ENCODE measurements around the gene SLC7A9. TPM values are rescaled to one million over a fixed set of nuclear protein-coding genes. Genes with fewer than 3 reads are reported as not detected.
A peak's percentile ranks its signal among the peaks of the same experiment; 100 is the strongest.
"Not testable (repeated sequence)": the region's sequence is repeated elsewhere in the genome, so short reads cannot be mapped to it uniquely, and the experiment has no call there.

SLC7A9 gene
- total RNA-seq, 1 experiment from 2014 or later: 0.11 TPM

DNA sequence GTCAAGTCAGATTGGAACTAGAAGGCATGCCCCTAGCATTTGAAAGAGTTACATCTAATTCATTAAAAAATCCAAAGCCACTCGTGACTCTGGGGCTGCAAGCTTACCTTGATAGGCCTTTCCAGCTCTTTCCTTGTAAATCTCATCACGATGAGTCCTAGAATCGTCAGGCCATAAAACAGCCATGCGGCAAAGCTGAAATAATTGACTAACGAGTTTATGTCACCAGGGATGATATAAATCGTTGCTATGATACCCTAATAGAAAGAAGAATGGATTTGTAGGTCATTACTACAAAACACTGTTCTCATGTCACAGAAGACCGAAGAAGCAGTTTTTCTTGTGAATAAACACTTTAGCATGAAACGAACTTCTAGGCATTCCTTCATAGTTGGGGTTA, 27.5 kb downstream of the SLC7A9 start:
- Mint-ChIP-seq H3K4me1 (no peaks in the 10 kb centered on the region), H3K36me3 (peaks cover 16% of the 10 kb centered on the region), H3K27me3 (ENCODE audit: low read depth) (no peaks in the 10 kb centered on the region), H3K4me3 (no peak overlapping the region), H3K27ac (no peak overlapping the region), H3K9me3 (peaks cover 35% of the 10 kb centered on the region)
- CTCF ChIA-PET: no interaction called here
- POLR2A ChIA-PET: no interaction called here
- no peak for ATAC-seq
- TF ChIP-seq MXD4 (CRISPR knock-in tag; IDR thresholded peaks at IDR 0.05; ENCODE audit: borderline replicate concordance) (no peak), ZNF425 (CRISPR knock-in tag; conservative IDR thresholded peaks at IDR 0.05) (no peak), ZNF232 (CRISPR knock-in tag; IDR thresholded peaks at IDR 0.05) (no peak)
- DNase-seq (ENCODE audit: low spot score): no peak

GRCh38 chr19:32837531-32837930, 32.0 kb downstream of the SLC7A9 start:
- Mint-ChIP-seq H3K27ac (no peak overlapping the region), H3K4me1 (no peaks in the 10 kb centered on the region), H3K4me3 (no peak overlapping the region), H3K36me3 (peaks cover 7% of the 10 kb centered on the region), H3K9me3 (peaks cover 15% of the 10 kb centered on the region), H3K27me3 (ENCODE audit: low read depth) (no peaks in the 10 kb centered on the region)
- ATAC-seq: no peak
- no peak for DNase-seq (ENCODE audit: low spot score)
- ChIA-PET POLR2A (no interaction called here), CTCF (no interaction called here)
- TF ChIP-seq IRF1 (CRISPR knock-in tag; IDR thresholded peaks at IDR 0.05): no peak
- TF ChIP-seq GABPB1 (CRISPR knock-in tag; IDR thresholded peaks at IDR 0.05): no peak
- TF ChIP-seq, protein P1, sequence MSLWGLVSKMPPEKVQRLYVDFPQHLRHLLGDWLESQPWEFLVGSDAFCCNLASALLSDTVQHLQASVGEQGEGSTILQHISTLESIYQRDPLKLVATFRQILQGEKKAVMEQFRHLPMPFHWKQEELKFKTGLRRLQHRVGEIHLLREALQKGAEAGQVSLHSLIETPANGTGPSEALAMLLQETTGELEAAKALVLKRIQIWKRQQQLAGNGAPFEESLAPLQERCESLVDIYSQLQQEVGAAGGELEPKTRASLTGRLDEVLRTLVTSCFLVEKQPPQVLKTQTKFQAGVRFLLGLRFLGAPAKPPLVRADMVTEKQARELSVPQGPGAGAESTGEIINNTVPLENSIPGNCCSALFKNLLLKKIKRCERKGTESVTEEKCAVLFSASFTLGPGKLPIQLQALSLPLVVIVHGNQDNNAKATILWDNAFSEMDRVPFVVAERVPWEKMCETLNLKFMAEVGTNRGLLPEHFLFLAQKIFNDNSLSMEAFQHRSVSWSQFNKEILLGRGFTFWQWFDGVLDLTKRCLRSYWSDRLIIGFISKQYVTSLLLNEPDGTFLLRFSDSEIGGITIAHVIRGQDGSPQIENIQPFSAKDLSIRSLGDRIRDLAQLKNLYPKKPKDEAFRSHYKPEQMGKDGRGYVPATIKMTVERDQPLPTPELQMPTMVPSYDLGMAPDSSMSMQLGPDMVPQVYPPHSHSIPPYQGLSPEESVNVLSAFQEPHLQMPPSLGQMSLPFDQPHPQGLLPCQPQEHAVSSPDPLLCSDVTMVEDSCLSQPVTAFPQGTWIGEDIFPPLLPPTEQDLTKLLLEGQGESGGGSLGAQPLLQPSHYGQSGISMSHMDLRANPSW (CRISPR knock-in tag; conservative IDR thresholded peaks at IDR 0.05; ENCODE audit: low read depth): no peak
- TF ChIP-seq NR3C1 (CRISPR knock-in tag; conservative IDR thresholded peaks at IDR 0.05; ENCODE audit: low read depth): no peak
- TF ChIP-seq ZNF232 (CRISPR knock-in tag; IDR thresholded peaks at IDR 0.05): no peak

- POLR2A ChIA-PET; ATAC-seq; H3K36me3 Mint-ChIP-seq; H3K27me3 Mint-ChIP-seq (ENCODE audit: low read depth); H3K4me1 Mint-ChIP-seq; CTCF ChIA-PET; H3K4me3 Mint-ChIP-seq; H3K27ac Mint-ChIP-seq; DNase-seq (ENCODE audit: low spot score); H3K9me3 Mint-ChIP-seq: not testable (repeated sequence)
Measured at GRCh38 chr19:32833388-32833787, 36.2 kb downstream of the SLC7A9 start.

DNA sequence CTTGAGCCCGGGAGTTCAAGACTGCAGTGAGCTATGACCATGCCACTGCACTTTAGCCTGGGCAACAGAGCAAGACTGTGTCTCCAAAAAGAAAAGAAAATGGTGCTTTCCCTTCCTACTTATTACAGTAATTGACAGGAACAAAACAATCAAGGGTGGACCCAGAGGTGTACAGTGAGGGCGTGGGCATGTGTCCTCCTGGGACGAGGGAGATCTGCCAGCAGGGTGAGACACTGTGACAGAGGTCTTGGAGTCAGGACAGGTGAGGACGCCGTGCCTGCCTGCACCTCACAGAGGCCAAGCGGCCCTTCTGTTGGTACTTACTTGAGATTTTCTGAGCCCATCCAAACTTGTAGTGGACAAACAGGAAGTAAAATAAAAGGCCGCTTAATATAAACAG, 36.7 kb downstream of the SLC7A9 start:
- ATAC-seq; POLR2A ChIA-PET; H3K4me3 Mint-ChIP-seq; DNase-seq (ENCODE audit: low spot score); H3K36me3 Mint-ChIP-seq; H3K27me3 Mint-ChIP-seq (ENCODE audit: low read depth); CTCF ChIA-PET; H3K27ac Mint-ChIP-seq; H3K9me3 Mint-ChIP-seq: not testable (repeated sequence)
- peaks cover 14% of the 10 kb centered on the region for H3K4me1 Mint-ChIP-seq

GRCh38 chr19:32832094-32832493, 37.5 kb downstream of the SLC7A9 start:
- H3K4me3 Mint-ChIP-seq; POLR2A ChIA-PET; H3K36me3 Mint-ChIP-seq; DNase-seq (ENCODE audit: low spot score); H3K9me3 Mint-ChIP-seq; ATAC-seq; H3K27me3 Mint-ChIP-seq (ENCODE audit: low read depth); H3K27ac Mint-ChIP-seq; CTCF ChIA-PET: not testable (repeated sequence)
- H3K4me1 Mint-ChIP-seq: peaks cover 16% of the 10 kb centered on the region

DNA sequence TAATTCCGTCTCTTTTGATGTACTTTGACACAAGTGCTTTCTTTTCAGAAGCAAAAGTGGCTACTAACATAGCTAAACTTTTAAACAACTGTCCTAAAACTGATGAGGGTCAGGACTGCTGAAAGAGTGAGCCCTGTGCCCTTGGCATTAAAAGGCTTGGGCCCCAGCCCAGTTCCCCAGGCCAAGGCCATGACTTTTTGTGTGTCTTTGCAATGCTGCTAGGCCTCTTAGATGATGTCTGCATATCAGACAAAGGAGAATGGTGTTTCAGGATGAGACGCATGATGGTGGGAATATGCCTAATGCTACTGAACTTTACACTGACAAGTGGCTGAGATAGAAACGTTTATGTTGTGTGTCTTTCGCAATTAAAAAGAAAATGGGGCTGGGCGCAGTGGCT, 38.0 kb downstream of the SLC7A9 start:
- CTCF ChIA-PET: no interaction called here
- POLR2A ChIA-PET: no interaction called here
- ATAC-seq (no peak), DNase-seq (ENCODE audit: low spot score) (no peak)
- Mint-ChIP-seq H3K27ac (peak overlapping the region; percentile 46; the same call in 1 of the 2 replicates), H3K4me1 (peaks cover 16% of the 10 kb centered on the region), H3K27me3 (ENCODE audit: low read depth) (no peaks in the 10 kb centered on the region), H3K9me3 (no peaks in the 10 kb centered on the region), H3K4me3 (no peak overlapping the region), H3K36me3 (no peaks in the 10 kb centered on the region)
- TF ChIP-seq, protein P1 (CRISPR knock-in tag; conservative IDR thresholded peaks at IDR 0.05; ENCODE audit: low read depth): no peak
- TF ChIP-seq IRF1 (CRISPR knock-in tag; IDR thresholded peaks at IDR 0.05) (no peak), ZNF317 (CRISPR knock-in tag; IDR thresholded peaks at IDR 0.05; ENCODE audit: borderline replicate concordance, low read depth) (no peak), CREB1 (CRISPR knock-in tag; IDR thresholded peaks at IDR 0.05) (no peak), EMX1 (CRISPR knock-in tag; IDR thresholded peaks at IDR 0.05) (no peak)
- TF ChIP-seq, protein P2, sequence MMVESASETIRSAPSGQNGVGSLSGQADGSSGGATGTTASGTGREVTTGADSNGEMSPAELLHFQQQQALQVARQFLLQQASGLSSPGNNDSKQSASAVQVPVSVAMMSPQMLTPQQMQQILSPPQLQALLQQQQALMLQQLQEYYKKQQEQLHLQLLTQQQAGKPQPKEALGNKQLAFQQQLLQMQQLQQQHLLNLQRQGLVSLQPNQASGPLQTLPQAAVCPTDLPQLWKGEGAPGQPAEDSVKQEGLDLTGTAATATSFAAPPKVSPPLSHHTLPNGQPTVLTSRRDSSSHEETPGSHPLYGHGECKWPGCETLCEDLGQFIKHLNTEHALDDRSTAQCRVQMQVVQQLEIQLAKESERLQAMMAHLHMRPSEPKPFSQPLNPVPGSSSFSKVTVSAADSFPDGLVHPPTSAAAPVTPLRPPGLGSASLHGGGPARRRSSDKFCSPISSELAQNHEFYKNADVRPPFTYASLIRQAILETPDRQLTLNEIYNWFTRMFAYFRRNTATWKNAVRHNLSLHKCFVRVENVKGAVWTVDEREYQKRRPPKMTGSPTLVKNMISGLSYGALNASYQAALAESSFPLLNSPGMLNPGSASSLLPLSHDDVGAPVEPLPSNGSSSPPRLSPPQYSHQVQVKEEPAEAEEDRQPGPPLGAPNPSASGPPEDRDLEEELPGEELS (CRISPR knock-in tag; IDR thresholded peaks at IDR 0.05): no peak

Measured in WTC11 (cell line).